ENCODE data around the gene USP32.

The USP32 gene

DNA sequence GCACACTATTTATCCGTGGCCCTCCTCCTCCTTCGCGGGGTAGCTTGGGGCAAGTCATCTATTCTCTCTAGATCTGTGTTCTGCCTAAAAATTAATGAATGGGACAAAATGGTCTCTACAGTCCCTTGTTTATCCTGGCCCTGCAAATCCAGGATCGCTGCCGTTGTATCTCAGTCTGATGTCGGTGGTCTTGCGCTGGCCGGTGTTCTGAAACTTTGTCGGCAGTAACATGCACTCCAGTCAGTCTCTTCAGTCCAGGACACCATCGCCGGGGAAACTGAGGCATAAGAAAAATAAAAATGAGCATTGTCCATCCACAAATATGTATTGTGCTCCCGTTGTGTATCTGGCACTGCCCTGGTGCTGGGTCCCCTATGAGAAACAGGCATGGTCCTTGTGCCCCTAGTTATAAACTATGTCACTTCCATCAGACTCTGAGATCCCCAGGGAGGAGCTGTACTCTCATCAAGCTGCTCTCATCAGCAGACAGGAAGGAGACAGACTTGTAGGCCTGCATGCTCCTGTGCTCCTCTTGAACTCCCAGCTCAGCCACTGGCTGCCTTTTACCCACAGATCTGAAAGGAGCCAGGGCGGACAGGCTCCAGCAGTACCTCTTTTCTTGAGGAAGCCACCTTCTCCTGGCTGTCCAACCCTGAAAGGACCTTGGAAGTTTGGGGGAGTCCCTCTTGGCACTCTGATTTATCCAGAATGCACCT lies 255.8 kb downstream of the USP32 start:
- no peak overlapping the region for H3K27ac ChIP-seq (ENCODE audit: low read depth, low read length)
- no peak overlapping the region for H3K4me2 ChIP-seq (ENCODE audit: low read depth, low read length, poor library complexity, severe bottlenecking)
- no peak overlapping the region for H3K9ac ChIP-seq (ENCODE audit: low read length)
- H3K9me3 ChIP-seq (ENCODE audit: insufficient read depth, low read length), result no peaks in the 10 kb centered on the region
- H3K4me3 ChIP-seq (ENCODE audit: insufficient read depth, low read length, poor library complexity, severe bottlenecking), result no peak overlapping the region
- no peaks in the 10 kb centered on the region for H3K27me3 ChIP-seq (ENCODE audit: low read length)
- H3K9me2 ChIP-seq (replicated peaks; ENCODE audit: insufficient read depth, low read length), result no peaks in the 10 kb centered on the region
- no peaks in the 10 kb centered on the region for H3F3A ChIP-seq (ENCODE audit: insufficient read depth)
- TF ChIP-seq EZH2phosphoT487 (conservative IDR thresholded peaks at IDR 0.05; ENCODE audit: low read length), result no peak
- TF ChIP-seq, protein P1, sequence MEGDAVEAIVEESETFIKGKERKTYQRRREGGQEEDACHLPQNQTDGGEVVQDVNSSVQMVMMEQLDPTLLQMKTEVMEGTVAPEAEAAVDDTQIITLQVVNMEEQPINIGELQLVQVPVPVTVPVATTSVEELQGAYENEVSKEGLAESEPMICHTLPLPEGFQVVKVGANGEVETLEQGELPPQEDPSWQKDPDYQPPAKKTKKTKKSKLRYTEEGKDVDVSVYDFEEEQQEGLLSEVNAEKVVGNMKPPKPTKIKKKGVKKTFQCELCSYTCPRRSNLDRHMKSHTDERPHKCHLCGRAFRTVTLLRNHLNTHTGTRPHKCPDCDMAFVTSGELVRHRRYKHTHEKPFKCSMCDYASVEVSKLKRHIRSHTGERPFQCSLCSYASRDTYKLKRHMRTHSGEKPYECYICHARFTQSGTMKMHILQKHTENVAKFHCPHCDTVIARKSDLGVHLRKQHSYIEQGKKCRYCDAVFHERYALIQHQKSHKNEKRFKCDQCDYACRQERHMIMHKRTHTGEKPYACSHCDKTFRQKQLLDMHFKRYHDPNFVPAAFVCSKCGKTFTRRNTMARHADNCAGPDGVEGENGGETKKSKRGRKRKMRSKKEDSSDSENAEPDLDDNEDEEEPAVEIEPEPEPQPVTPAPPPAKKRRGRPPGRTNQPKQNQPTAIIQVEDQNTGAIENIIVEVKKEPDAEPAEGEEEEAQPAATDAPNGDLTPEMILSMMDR (IDR thresholded peaks at IDR 0.05; ENCODE audit: insufficient read depth, low read length, poor library complexity, severe bottlenecking), result no peak
- no peaks in the 10 kb centered on the region for H3K36me3 ChIP-seq (ENCODE audit: low read length)
- no peaks in the 10 kb centered on the region for H4K20me1 ChIP-seq (ENCODE audit: low read depth, low read length)
- H2AFZ ChIP-seq (ENCODE audit: low read depth, low read length, severe bottlenecking), result no peak overlapping the region
- no peaks in the 10 kb centered on the region for H3K79me2 ChIP-seq (ENCODE audit: insufficient read depth, low read length)

DNA sequence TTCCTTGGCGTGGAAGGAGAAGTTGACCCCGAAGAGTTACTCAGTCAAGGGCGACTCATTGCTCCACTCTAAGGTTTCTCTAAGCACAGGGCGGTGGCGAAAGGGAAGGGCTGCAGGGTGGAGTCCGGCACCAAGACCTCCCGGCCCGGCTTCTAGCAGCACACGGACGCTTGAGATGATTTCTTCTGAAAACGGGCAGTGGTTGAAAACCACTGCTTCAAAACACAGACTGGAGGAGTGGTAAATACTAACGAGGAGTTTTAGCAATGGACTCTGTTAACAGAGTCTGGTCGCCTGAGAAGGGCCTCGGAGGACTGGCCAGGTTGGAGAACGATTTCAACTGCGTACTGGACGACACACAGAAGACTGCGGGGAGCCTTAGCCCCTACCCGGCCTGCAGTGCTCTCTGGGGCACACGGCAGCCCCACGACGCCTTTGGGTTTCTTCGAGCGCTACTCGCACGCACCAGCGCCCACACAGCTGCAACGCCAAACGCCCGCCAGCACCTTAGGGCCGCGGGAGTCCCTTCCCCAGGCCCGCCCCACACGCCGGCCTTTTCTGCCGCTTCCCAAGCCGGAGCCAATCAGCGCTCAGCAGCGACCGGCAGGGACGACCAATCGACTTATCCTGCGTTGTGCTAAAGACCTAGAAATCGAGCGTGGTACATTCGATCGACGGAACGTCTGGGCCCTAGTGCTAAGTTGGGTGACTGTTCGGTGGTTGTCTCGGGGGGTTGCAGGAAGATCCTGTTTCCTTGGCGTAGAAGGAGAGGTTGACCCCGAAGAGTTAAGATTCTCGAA lies 256.6 kb downstream of the USP32 start:
- Histone ChIP-seq H3K27ac (ENCODE audit: low read depth, low read length) (no peak overlapping the region), H3K4me2 (ENCODE audit: low read depth, low read length, poor library complexity, severe bottlenecking) (no peak overlapping the region), H3K27me3 (ENCODE audit: low read length) (no peaks in the 10 kb centered on the region), H4K20me1 (ENCODE audit: low read depth, low read length) (no peaks in the 10 kb centered on the region), H3F3A (ENCODE audit: insufficient read depth) (no peaks in the 10 kb centered on the region), H3K79me2 (ENCODE audit: insufficient read depth, low read length) (no peaks in the 10 kb centered on the region), H3K36me3 (ENCODE audit: low read length) (no peaks in the 10 kb centered on the region), H3K9me2 (replicated peaks; ENCODE audit: insufficient read depth, low read length) (no peaks in the 10 kb centered on the region), H3K4me3 (ENCODE audit: insufficient read depth, low read length, poor library complexity, severe bottlenecking) (no peak overlapping the region), H2AFZ (ENCODE audit: low read depth, low read length, severe bottlenecking) (no peak overlapping the region), H3K9me3 (ENCODE audit: insufficient read depth, low read length) (no peaks in the 10 kb centered on the region), H3K9ac (ENCODE audit: low read length) (no peak overlapping the region)
- TF ChIP-seq, protein P1 (IDR thresholded peaks at IDR 0.05; ENCODE audit: insufficient read depth, low read length, poor library complexity, severe bottlenecking), result no peak
- no peak for TF ChIP-seq EZH2phosphoT487 (conservative IDR thresholded peaks at IDR 0.05; ENCODE audit: low read length)

DNA sequence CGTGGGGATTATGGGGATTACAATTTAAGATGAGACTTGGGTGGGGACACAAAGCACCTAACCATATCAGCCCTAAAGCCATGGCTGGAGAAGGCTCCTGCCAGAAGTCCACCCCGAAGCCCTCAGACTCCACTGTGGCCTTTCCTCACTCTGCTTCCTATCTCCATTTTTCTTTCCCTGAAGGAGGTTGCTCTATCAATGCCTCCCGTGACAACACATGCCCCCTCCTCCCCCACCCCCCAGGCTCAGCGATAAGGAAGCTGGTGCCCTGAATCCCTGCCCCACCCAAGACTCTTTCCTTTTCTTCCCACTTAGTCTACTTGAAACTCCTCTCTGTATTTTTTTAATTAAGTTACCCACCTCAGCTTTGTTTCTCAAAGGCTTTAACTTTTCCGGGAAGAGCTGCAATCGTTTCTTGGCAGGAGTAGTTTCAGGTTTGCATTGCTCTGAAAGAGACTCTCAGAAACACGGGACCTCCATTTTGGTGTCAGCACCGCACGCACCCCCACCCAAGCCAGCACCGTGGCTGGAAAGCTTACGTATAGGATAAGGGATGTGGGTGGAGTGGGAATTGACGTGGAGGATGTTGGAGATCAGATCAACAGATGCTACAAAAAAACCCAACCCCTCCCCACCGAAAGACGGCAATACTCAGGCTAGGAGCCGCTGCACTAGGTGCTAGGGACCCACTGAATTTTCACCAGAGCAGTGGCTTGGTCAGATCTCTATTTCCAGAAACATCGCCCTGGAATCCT lies 257.4 kb downstream of the USP32 start:
- Histone ChIP-seq H3K36me3 (ENCODE audit: low read length) (no peaks in the 10 kb centered on the region), H3K79me2 (ENCODE audit: insufficient read depth, low read length) (no peaks in the 10 kb centered on the region), H4K20me1 (ENCODE audit: low read depth, low read length) (no peaks in the 10 kb centered on the region), H3K9me2 (replicated peaks; ENCODE audit: insufficient read depth, low read length) (no peaks in the 10 kb centered on the region), H3K27ac (ENCODE audit: low read depth, low read length) (no peak overlapping the region), H3K9ac (ENCODE audit: low read length) (no peak overlapping the region), H3F3A (ENCODE audit: insufficient read depth) (no peaks in the 10 kb centered on the region), H3K4me2 (ENCODE audit: low read depth, low read length, poor library complexity, severe bottlenecking) (no peak overlapping the region), H3K4me3 (ENCODE audit: insufficient read depth, low read length, poor library complexity, severe bottlenecking) (no peak overlapping the region), H3K27me3 (ENCODE audit: low read length) (no peaks in the 10 kb centered on the region), H3K9me3 (ENCODE audit: insufficient read depth, low read length) (no peaks in the 10 kb centered on the region), H2AFZ (ENCODE audit: low read depth, low read length, severe bottlenecking) (no peak overlapping the region)
- TF ChIP-seq EZH2phosphoT487 (conservative IDR thresholded peaks at IDR 0.05; ENCODE audit: low read length), result no peak
- TF ChIP-seq, protein P1 (IDR thresholded peaks at IDR 0.05; ENCODE audit: insufficient read depth, low read length, poor library complexity, severe bottlenecking), result no peak

Data from SU-DHL-6 (cell line).